ENCODE measurements around the gene UCHL5. TPM values are rescaled to one million over a fixed set of nuclear protein-coding genes. Genes with fewer than 3 reads are reported as not detected.

The UCHL5 gene
- total RNA-seq, 1 donor = 34.4 TPM

DNA sequence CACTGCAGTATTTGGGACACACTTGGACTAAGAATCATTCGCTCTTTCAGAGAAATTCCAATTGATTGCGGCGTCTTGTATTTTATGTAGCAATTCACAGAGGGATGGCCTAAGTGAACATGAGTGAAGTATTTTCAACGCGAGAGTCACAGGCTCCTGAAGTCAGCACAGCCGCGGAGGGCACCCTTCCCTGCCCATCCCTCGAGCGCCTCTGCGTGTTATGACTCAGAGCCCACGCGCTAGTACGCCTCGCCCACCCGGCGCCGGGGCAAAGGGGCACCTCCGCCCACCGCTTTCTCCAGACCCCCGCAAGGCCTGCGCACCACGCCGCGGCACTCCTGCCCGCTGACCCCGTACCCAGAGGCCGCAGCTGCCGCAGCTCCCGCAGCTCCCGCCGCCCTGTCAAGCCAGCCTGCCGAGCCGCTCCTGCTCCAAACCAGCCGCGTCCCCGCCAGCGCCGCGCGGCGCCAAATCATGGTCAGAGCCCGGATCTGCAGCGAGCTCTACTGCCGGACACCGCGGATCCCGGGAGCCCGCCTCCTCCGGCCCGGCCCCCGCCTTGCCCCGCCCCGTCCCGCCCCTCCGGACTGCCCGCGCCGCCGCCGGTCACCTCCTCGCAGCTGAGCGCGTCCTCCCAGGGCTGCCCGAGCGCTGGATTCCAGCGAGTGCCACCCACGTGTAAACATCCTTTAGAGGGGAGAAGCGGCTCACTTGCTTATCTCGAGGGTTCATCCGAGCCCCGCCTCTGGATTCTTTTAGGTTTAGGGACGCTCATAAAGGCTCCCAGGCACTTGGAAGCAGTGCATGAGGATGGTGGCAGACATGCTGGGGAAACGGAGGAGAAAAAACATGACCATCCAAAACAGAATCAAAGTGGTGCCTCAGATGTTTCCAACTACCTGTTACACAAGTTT lies 46.0 kb upstream of the UCHL5 start, which contains the start of gene GLRX2:
GLRX2 (minus strand) TSS at position 508 of the 914 bp plus-strand sequence; CDS start at position 476, 32 bp downstream.
- Histone ChIP-seq H3K4me1 (ENCODE audit: insufficient read depth, low read length) (peaks cover 13% of the 10 kb centered on the region), H3K4me3 (ENCODE audit: insufficient read depth, low read length) (peak within 1 kb of the TSS; percentile 76), H2AFZ (ENCODE audit: low read length) (peak within 1 kb of the TSS; percentile 90), H3K27me3 (ENCODE audit: insufficient read depth, low read length) (no peaks in the 10 kb centered on the region), H4K20me1 (ENCODE audit: insufficient read depth, low read length) (peaks cover 2% of the 10 kb centered on the region), H3K9me3 (ENCODE audit: low read depth, low read length) (no peaks in the 10 kb centered on the region), H3K4me2 (ENCODE audit: insufficient read depth, low read length) (peak within 1 kb of the TSS; percentile 92), H3K36me3 (ENCODE audit: insufficient read depth, low read length) (peaks cover 5% of the 10 kb centered on the region), H3K79me2 (ENCODE audit: insufficient read depth, low read length) (peaks cover 39% of the 10 kb centered on the region), H3K27ac (ENCODE audit: low read depth, low read length) (peak within 1 kb of the TSS; percentile 78)
- TF ChIP-seq, protein P1, sequence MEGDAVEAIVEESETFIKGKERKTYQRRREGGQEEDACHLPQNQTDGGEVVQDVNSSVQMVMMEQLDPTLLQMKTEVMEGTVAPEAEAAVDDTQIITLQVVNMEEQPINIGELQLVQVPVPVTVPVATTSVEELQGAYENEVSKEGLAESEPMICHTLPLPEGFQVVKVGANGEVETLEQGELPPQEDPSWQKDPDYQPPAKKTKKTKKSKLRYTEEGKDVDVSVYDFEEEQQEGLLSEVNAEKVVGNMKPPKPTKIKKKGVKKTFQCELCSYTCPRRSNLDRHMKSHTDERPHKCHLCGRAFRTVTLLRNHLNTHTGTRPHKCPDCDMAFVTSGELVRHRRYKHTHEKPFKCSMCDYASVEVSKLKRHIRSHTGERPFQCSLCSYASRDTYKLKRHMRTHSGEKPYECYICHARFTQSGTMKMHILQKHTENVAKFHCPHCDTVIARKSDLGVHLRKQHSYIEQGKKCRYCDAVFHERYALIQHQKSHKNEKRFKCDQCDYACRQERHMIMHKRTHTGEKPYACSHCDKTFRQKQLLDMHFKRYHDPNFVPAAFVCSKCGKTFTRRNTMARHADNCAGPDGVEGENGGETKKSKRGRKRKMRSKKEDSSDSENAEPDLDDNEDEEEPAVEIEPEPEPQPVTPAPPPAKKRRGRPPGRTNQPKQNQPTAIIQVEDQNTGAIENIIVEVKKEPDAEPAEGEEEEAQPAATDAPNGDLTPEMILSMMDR (IDR thresholded peaks at IDR 0.05; ENCODE audit: extremely low read depth, low read depth, low read length) = no peak
- peak; percentile 97 for DNase-seq (ENCODE audit: insufficient read length, low spot score, missing footprints)

DNA sequence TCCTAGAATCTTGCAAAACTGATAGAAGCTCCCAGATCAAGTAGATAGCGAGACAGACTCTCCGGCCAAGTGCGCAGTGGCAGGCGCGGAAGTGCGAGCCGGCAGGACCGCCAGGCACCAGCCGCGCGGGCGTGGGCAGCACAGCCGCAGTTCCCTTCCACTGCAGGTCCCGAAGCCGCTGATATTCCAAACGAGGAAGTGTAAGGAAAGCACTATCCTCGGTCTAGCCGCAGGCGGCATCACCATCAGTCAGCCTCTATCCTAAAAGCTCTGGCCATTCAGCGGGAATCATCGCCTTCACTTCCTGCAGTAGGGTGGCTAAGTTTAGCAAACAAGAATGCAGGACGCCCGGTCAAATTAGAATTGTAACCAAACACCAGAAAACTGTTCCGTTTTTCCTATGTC lies 45.3 kb upstream of the UCHL5 start:
- Histone ChIP-seq H3K36me3 (ENCODE audit: insufficient read depth, low read length) (peaks cover 12% of the 10 kb centered on the region), H3K9me3 (ENCODE audit: low read depth, low read length) (no peaks in the 10 kb centered on the region), H3K4me2 (ENCODE audit: insufficient read depth, low read length) (peak overlapping the region; percentile 92), H4K20me1 (ENCODE audit: insufficient read depth, low read length) (peaks cover 2% of the 10 kb centered on the region), H3K27me3 (ENCODE audit: insufficient read depth, low read length) (no peaks in the 10 kb centered on the region), H3K79me2 (ENCODE audit: insufficient read depth, low read length) (peaks cover 44% of the 10 kb centered on the region), H3K4me3 (ENCODE audit: insufficient read depth, low read length) (peak overlapping the region; percentile 76), H3K4me1 (ENCODE audit: insufficient read depth, low read length) (peaks cover 13% of the 10 kb centered on the region), H3K27ac (ENCODE audit: low read depth, low read length) (peak overlapping the region; percentile 77), H2AFZ (ENCODE audit: low read length) (peak overlapping the region; percentile 74)
- peak; percentile 89 for DNase-seq (ENCODE audit: insufficient read length, low spot score, missing footprints)
- TF ChIP-seq, protein P1 (IDR thresholded peaks at IDR 0.05; ENCODE audit: extremely low read depth, low read depth, low read length) = no peak

DNA sequence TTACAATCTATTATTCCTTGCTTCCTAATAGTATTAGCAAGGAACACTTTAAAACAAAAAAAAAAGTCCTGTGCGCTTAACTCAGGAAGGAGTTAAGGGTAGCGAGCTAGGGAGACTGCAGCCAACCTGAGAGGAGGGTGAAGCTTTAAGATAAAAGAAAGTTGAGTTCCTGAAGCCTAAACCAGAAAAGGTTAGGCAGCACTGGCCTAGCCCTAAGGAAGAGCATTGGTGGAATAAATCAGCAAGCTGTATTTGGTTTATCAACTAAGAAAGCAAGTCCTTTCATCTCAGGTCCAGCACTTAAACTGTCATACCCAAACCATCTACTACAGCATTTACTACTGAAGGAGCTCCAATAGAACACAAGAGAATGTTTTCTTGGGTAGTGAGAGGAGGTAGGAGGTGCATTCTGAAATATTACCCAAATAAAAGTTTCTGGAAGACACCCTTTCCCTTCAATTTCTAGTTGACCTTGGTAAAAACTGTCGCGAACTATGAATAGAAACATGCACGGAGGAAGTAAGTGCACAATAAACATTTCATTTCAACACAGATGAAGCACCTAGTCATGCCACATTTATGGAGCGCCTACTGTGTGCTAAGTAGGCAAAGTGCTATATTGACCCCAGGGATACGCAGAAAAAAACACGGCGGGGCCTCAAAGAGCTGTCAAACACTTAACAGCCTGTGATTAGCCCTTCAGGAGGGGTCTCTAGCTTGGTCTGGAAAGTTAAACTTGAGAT lies 44.8 kb upstream of the UCHL5 start:
- Histone ChIP-seq H3K4me1 (ENCODE audit: insufficient read depth, low read length) (peaks cover 13% of the 10 kb centered on the region), H3K27ac (ENCODE audit: low read depth, low read length) (peak overlapping the region; percentile 77), H3K36me3 (ENCODE audit: insufficient read depth, low read length) (peaks cover 18% of the 10 kb centered on the region), H3K4me2 (ENCODE audit: insufficient read depth, low read length) (peak overlapping the region; percentile 92), H3K27me3 (ENCODE audit: insufficient read depth, low read length) (no peaks in the 10 kb centered on the region), H3K9me3 (ENCODE audit: low read depth, low read length) (no peaks in the 10 kb centered on the region), H3K79me2 (ENCODE audit: insufficient read depth, low read length) (peaks cover 49% of the 10 kb centered on the region), H4K20me1 (ENCODE audit: insufficient read depth, low read length) (peaks cover 2% of the 10 kb centered on the region), H3K4me3 (ENCODE audit: insufficient read depth, low read length) (peak overlapping the region; percentile 76), H2AFZ (ENCODE audit: low read length) (peak overlapping the region; percentile 74)
- TF ChIP-seq, protein P1 (IDR thresholded peaks at IDR 0.05; ENCODE audit: extremely low read depth, low read depth, low read length) = no peak
- peak; percentile 85 for DNase-seq (ENCODE audit: insufficient read length, low spot score, missing footprints)

All from osteoblast (primary cell).